ENCODE data around the gene CEL. TPM values are rescaled to one million over a fixed set of nuclear protein-coding genes. Genes with fewer than 3 reads are reported as not detected.

CEL gene
- total and polyA plus RNA-seq, 2 experiments from 2014 or later: 0.27 to 2.3 TPM

- Histone ChIP-seq H3K27me3 (ENCODE audit: insufficient read depth) (no peaks in the 10 kb centered on the region), H3K9me2 (ENCODE audit: insufficient read depth) (no peaks in the 10 kb centered on the region), H3K36me3 (ENCODE audit: insufficient read depth) (no peaks in the 10 kb centered on the region; the same call in 1 of the 2 replicates), H2AFZ (no peak overlapping the region), H3F3A (replicated peaks; ENCODE audit: low read depth) (0 out of 2 replicates have a peak, but pooled peaks cover 8% of the 10 kb centered on the region), H3K4me2 (no peak overlapping the region), H3K27ac (ENCODE audit: low read depth) (no peak overlapping the region), H3K4me1 (ENCODE audit: insufficient read depth) (peaks cover 9% of the 10 kb centered on the region), H3K4me3 (no peak overlapping the region), H3K79me2 (replicated peaks; ENCODE audit: insufficient read depth) (0 out of 2 replicates have a peak, but pooled peaks cover under 1% of the 10 kb centered on the region), H4K20me1 (replicated peaks; ENCODE audit: insufficient read depth) (no peaks in the 10 kb centered on the region)
- no peak for TF ChIP-seq JUNB (IDR thresholded peaks at IDR 0.05; ENCODE audit: unreplicated experiment)
- TF ChIP-seq ETS1 (IDR thresholded peaks at IDR 0.05): no peak
- no peak for TF ChIP-seq ZNF331 (CRISPR knock-in tag; IDR thresholded peaks at IDR 0.05; ENCODE audit: low read depth)
- no peak for TF ChIP-seq EZH2phosphoT487 (IDR thresholded peaks at IDR 0.05; ENCODE audit: unreplicated experiment)
- no peak for TF ChIP-seq CREB1 (CRISPR knock-in tag; IDR thresholded peaks at IDR 0.05; ENCODE audit: low read depth)
- no peak for TF ChIP-seq NANOG (IDR thresholded peaks at IDR 0.05; ENCODE audit: borderline replicate concordance)
- TF ChIP-seq CTCF (conservative IDR thresholded peaks at IDR 0.05; ENCODE audit: low read depth in 2 of 2): no peak
- TF ChIP-seq EZH2 (IDR thresholded peaks at IDR 0.05; ENCODE audit: low read depth, unreplicated experiment): no peak
- no peak for TF ChIP-seq ZNF114 (CRISPR knock-in tag; IDR thresholded peaks at IDR 0.05)
- no peak for TF ChIP-seq REST (IDR thresholded peaks at IDR 0.05; ENCODE audit: unreplicated experiment)
- TF ChIP-seq ZNF462 (CRISPR knock-in tag; IDR thresholded peaks at IDR 0.05): no peak
- TF ChIP-seq STAT1 (IDR thresholded peaks at IDR 0.05; ENCODE audit: unreplicated experiment): no peak
- H3K4me3 Mint-ChIP-seq: no peak overlapping the region
- no peaks in the 10 kb centered on the region for H3K9me3 Mint-ChIP-seq
- no peak for DNase-seq (ENCODE audit: low spot score)
- peaks cover 16% of the 10 kb centered on the region for H3K4me1 Mint-ChIP-seq
- H3K36me3 Mint-ChIP-seq (ENCODE audit: low read depth): peaks cover 58% of the 10 kb centered on the region
- ATAC-seq: no peak
- H3K27ac Mint-ChIP-seq: no peak overlapping the region
- peaks cover 5% of the 10 kb centered on the region for H3K27me3 Mint-ChIP-seq (ENCODE audit: insufficient read depth, low read depth, poor library complexity)
Measured at GRCh38 chr9:133054966-133055365, 6.8 kb upstream of the CEL start.
